WTC11 (cell line): ENCODE measurements around the gene TTLL9. TPM values are rescaled to one million over a fixed set of nuclear protein-coding genes. Genes with fewer than 3 reads are reported as not detected.

ENCODE experiments used
- ATAC-seq: fragments of 200-7000 bp; cut with Tn5 transposase; 2 replicates; pipeline ENCODE4 v1.10.0; 2021; ENCODE audit warnings: mild to moderate bottlenecking, moderate library complexity
- CTCF ChIA-PET: fragments of 300-600 bp; sonication (Branson Sonifier 250); formaldehyde crosslinking; loops from one replicate; lab custom pipeline; 2021; ENCODE audit warnings: antibody characterized with exemption; lab: Charles Lee
- POLR2A ChIA-PET: fragments of 350-600 bp; sonication (Branson Sonifier 250); formaldehyde crosslinking; loops from one replicate; lab custom pipeline; 2021; ENCODE audit warnings: antibody characterized with exemption; lab: Charles Lee
- DNase-seq: peaks from one replicate; pipeline ENCODE4 v3.0.0; 2021; ENCODE audit warnings: low spot score
- H3K27ac Mint-ChIP-seq: 2 replicates; pipeline ENCODE4 v1.8.0; 2021; ENCODE audit warnings: mixed read lengths
- H3K27me3 Mint-ChIP-seq: 2 replicates; pipeline ENCODE4 v1.8.0; 2021; ENCODE audit warnings: low read depth, mild to moderate bottlenecking, moderate library complexity, mixed read lengths
- H3K36me3 Mint-ChIP-seq: 2 replicates; pipeline ENCODE4 v1.8.0; 2021; ENCODE audit warnings: mixed read lengths
- H3K4me1 Mint-ChIP-seq: 2 replicates; pipeline ENCODE4 v1.8.0; 2022; ENCODE audit warnings: mixed read lengths
- H3K4me3 Mint-ChIP-seq: 2 replicates; pipeline ENCODE4 v1.8.0; 2021; ENCODE audit warnings: mild to moderate bottlenecking, moderate library complexity, mixed read lengths
- H3K9me3 Mint-ChIP-seq: 2 replicates; pipeline ENCODE4 v1.8.0; 2021; ENCODE audit warnings: mixed read lengths
- ATF2 ChIP-seq: sonication (generic); formaldehyde crosslinking; IDR thresholded peaks from 2 replicates; pipeline ENCODE4 v1.8.1; 2022; ENCODE audit warnings: low read depth, missing genetic modification reagents, borderline replicate concordance
- ATF6 ChIP-seq: sonication (generic); formaldehyde crosslinking; IDR thresholded peaks from 2 replicates; pipeline ENCODE4 v1.8.1; 2023; ENCODE audit warnings: mild to moderate bottlenecking, missing genetic modification reagents
- FOXP1 ChIP-seq: sonication (generic); formaldehyde crosslinking; IDR thresholded peaks from 2 replicates; pipeline ENCODE4 v1.8.0; 2022; ENCODE audit warnings: missing genetic modification reagents, mild to moderate bottlenecking, moderate library complexity, borderline replicate concordance
- JAZF1 ChIP-seq: fragments of 250-450 bp; sonication (Bioruptor Pico); IDR thresholded peaks from 2 replicates; pipeline ENCODE4 v1.9.0; 2021; ENCODE audit warnings: moderate library complexity, mild to moderate bottlenecking, inconsistent platforms
- MYBL2 ChIP-seq: sonication (generic); formaldehyde crosslinking; IDR thresholded peaks from 2 replicates; pipeline ENCODE4 v1.8.1; 2023; ENCODE audit warnings: mild to moderate bottlenecking, moderate library complexity, missing genetic modification reagents
- NR1H2 ChIP-seq: sonication (generic); formaldehyde crosslinking; IDR thresholded peaks from 2 replicates; pipeline ENCODE4 v1.9.0; 2021; ENCODE audit warnings: mild to moderate bottlenecking, moderate library complexity, missing genetic modification reagents
- NR2C2 ChIP-seq: sonication (generic); formaldehyde crosslinking; IDR thresholded peaks from 2 replicates; pipeline ENCODE4 v1.8.0; 2022; ENCODE audit warnings: mild to moderate bottlenecking, missing genetic modification reagents
- PRDM15 ChIP-seq: sonication (generic); formaldehyde crosslinking; IDR thresholded peaks from 2 replicates; pipeline ENCODE4 v1.8.0; 2022; ENCODE audit warnings: missing genetic modification reagents
- TEAD1 ChIP-seq: sonication (generic); formaldehyde crosslinking; IDR thresholded peaks from 2 replicates; pipeline ENCODE4 v1.8.0; 2022; ENCODE audit warnings: mild to moderate bottlenecking, missing genetic modification reagents
- USF1 ChIP-seq: sonication (generic); formaldehyde crosslinking; IDR thresholded peaks from 2 replicates; pipeline ENCODE4 v1.8.0; 2022; ENCODE audit warnings: mild to moderate bottlenecking, missing genetic modification reagents
- ZNF121 ChIP-seq: sonication (generic); formaldehyde crosslinking; IDR thresholded peaks from 2 replicates; pipeline ENCODE4 v1.8.0; 2023; ENCODE audit warnings: missing genetic modification reagents
- ZNF138 ChIP-seq: sonication (generic); formaldehyde crosslinking; conservative IDR thresholded peaks from 2 replicates; pipeline ENCODE4 v1.8.1; 2022; ENCODE audit warnings: mild to moderate bottlenecking, moderate library complexity, missing genetic modification reagents
- total RNA-seq: library from RNA; stranded (reverse); gene quantifications from 3 replicates; pipeline ENCODE4 v1.2.3, GENCODE V29; 2021
- TF ChIP-seq, protein P1 (sequence below): fragments of 250-450 bp; sonication (Bioruptor Pico); IDR thresholded peaks from 2 replicates; pipeline ENCODE4 v1.9.0; 2021; ENCODE audit warnings: mild to moderate bottlenecking

The TTLL9 gene
- total RNA-seq, 1 experiment from 2014 or later: not detected

DNA sequence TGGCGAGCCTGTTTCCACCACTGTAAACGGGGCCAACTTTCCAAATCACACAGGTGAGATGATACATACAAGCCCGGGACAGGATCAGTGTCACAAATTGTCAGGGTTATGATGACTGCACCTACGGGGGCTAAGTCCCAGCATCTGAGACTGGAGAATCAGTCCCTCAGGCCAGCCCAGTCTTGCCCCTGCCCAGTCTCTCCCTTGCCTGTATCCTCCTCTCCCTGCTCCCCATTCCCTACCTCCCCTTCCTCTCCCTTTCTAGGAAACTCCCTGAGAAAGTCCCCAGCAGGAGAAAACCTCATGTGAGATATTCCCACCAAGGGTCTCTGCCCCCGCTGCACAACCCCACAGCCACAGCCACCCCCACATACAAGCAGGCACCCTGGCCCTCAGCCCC is 26.6 kb upstream of the TTLL9 start (continued):
- TF ChIP-seq, protein P1, sequence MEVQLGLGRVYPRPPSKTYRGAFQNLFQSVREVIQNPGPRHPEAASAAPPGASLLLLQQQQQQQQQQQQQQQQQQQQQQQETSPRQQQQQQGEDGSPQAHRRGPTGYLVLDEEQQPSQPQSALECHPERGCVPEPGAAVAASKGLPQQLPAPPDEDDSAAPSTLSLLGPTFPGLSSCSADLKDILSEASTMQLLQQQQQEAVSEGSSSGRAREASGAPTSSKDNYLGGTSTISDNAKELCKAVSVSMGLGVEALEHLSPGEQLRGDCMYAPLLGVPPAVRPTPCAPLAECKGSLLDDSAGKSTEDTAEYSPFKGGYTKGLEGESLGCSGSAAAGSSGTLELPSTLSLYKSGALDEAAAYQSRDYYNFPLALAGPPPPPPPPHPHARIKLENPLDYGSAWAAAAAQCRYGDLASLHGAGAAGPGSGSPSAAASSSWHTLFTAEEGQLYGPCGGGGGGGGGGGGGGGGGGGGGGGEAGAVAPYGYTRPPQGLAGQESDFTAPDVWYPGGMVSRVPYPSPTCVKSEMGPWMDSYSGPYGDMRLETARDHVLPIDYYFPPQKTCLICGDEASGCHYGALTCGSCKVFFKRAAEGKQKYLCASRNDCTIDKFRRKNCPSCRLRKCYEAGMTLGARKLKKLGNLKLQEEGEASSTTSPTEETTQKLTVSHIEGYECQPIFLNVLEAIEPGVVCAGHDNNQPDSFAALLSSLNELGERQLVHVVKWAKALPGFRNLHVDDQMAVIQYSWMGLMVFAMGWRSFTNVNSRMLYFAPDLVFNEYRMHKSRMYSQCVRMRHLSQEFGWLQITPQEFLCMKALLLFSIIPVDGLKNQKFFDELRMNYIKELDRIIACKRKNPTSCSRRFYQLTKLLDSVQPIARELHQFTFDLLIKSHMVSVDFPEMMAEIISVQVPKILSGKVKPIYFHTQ (CRISPR knock-in tag): no peak
- TF ChIP-seq NR2C2 (no peak), ATF2 (no peak)

DNA sequence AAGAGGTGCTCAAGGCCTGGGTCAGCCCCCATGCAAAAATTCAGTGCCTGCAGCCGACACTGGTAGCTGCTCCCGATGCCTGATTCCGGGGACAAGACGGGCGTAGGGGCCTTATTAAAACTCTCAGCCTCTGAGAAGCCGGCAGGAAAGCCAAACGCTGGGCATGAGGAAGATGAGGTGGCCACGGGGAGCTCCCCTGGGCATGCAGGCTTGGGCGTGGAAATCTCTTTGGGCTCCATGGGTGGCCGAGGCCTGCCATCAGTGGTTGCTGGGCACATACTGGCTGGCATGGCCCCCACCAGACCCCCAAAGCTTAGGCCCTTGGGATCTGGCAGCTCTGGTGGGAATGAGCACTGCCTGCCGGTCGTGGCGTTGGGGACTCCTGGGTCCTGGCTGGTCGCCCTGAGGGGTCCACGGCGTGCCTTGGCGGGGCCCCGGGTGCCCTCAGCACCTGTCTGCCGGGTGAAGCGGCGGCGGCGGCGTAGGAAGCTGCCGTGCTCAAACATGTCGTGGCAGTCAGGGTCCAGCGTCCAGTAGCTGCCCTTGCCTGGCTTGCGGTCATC is 25.6 kb upstream of the TTLL9 start:
- H3K36me3 Mint-ChIP-seq: no peaks in the 10 kb centered on the region
- no peak overlapping the region for H3K4me3 Mint-ChIP-seq
- no peak for ATAC-seq
- H3K4me1 Mint-ChIP-seq: peaks cover 25% of the 10 kb centered on the region
- DNase-seq: no peak
- ChIA-PET CTCF (interaction anchor here (0.8 to 3.9 kb wide), 11 partner anchors 8 to 285 kb away, joined by 3 to 38 read pairs (median 3); partner anchors contain the start of gene PDRG1), POLR2A (interaction anchor here (0.6 kb wide), 1 partner anchor 282 kb away, joined by 3 read pairs; no protein-coding TSS in a partner anchor)
- TF ChIP-seq JAZF1 (CRISPR knock-in tag) (no peak), USF1 (CRISPR knock-in tag) (no peak), TEAD1 (no peak), FOXP1 (CRISPR knock-in tag) (0 out of 2 replicates have a peak, but pooled peaks have one; percentile 51), NR2C2 (no peak), MYBL2 (CRISPR knock-in tag) (no peak)
- H3K27ac Mint-ChIP-seq: no peak overlapping the region
- H3K9me3 Mint-ChIP-seq: no peaks in the 10 kb centered on the region
- H3K27me3 Mint-ChIP-seq: peaks cover 15% of the 10 kb centered on the region

GRCh38 chr20:31845300-31845863 is 25.1 kb upstream of the TTLL9 start, which contains the start of gene FOXS1:
FOXS1 (minus strand) TSS chr20:31845604; CDS start chr20:31845542, 62 bp downstream.
- Mint-ChIP-seq H3K27me3 (peaks cover 21% of the 10 kb centered on the region), H3K36me3 (no peaks in the 10 kb centered on the region), H3K27ac (no peak within 1 kb of the TSS), H3K4me1 (peaks cover 25% of the 10 kb centered on the region), H3K9me3 (no peaks in the 10 kb centered on the region), H3K4me3 (no peak within 1 kb of the TSS)
- ChIA-PET POLR2A (interaction anchor here (0.6 kb wide), 2 partner anchors 11 to 281 kb away, joined by 3 read pairs; no protein-coding TSS in a partner anchor), CTCF (interaction anchor here (0.8 to 3.9 kb wide), 11 partner anchors 7 to 285 kb away, joined by 3 to 38 read pairs (median 3); partner anchors contain the start of gene PDRG1)
- peak; percentile 34 for ATAC-seq
- DNase-seq: no peak
- TF ChIP-seq ZNF138 (CRISPR knock-in tag) (0 out of 2 replicates have a peak, but pooled peaks have one; percentile 55), ATF6 (CRISPR knock-in tag) (no peak)

DNA sequence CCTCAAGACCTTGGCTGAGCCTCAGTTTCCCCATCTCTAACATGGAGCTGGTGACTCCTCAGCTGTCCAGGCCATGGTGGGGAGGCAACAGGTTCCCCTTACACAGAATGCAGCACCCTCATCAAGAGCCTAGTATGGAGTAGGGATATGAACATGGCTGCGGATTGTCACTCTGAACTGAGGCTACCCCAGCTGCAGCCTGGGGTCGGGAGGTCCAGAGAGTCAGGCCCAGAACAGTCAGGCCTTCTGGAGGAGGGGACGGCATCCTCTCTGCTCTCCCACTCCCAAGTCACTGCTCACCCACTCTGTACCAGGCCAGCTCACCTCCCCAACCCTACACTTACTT is 23.7 kb upstream of the TTLL9 start:
- H3K27me3 Mint-ChIP-seq: peaks cover 35% of the 10 kb centered on the region
- H3K4me3 Mint-ChIP-seq: no peak overlapping the region
- CTCF ChIA-PET: interaction anchor here (0.5 to 3.9 kb wide), 52 partner anchors 9 to 566 kb away, joined by 3 to 38 read pairs (median 4); partner anchors contain the start of gene PDRG1
- H3K36me3 Mint-ChIP-seq: no peaks in the 10 kb centered on the region
- POLR2A ChIA-PET: no interaction called here
- ATAC-seq (no peak), DNase-seq (no peak)
- no peak overlapping the region for H3K27ac Mint-ChIP-seq
- peaks cover 20% of the 10 kb centered on the region for H3K4me1 Mint-ChIP-seq
- no peak for TF ChIP-seq NR2C2
- TF ChIP-seq NR1H2: no peak
- TF ChIP-seq PRDM15: no peak
- TF ChIP-seq ZNF121 (CRISPR knock-in tag): no peak
- no peaks in the 10 kb centered on the region for H3K9me3 Mint-ChIP-seq
